ENCODE results near the gene THUMPD3. TPM values are rescaled to one million over a fixed set of nuclear protein-coding genes. Genes with fewer than 3 reads are reported as not detected.

The THUMPD3 gene
- total RNA-seq, 3 donors from 2014 or later (not counting 1 experiment from before 2014, with no cell fraction given): 44.0 to 48.8 (median 46.3) TPM

- Mint-ChIP-seq H3K36me3 (no peaks in the 10 kb centered on the region), H3K27me3 (ENCODE audit: low read depth in 2 of 2) (no peaks in the 10 kb centered on the region), H3K27ac (peak overlapping the region in 1 of 2 donors; percentile 55), H3K4me3 (no peak overlapping the region), H3K4me1 (peaks cover 56 to 65% of the 10 kb centered on the region in 2 donors), H3K9me3 (no peaks in the 10 kb centered on the region)
- Histone ChIP-seq H3K9me3 (ENCODE audit: control insufficient read depth, insufficient read depth, low read length) (no peaks in the 10 kb centered on the region), H3K36me3 (ENCODE audit: control insufficient read depth, insufficient read depth, low read length) (peaks cover 2% of the 10 kb centered on the region), H3K4me1 (ENCODE audit: control insufficient read depth, insufficient read depth, low read length) (peaks cover 12% of the 10 kb centered on the region), H3K27me3 (ENCODE audit: control insufficient read depth, insufficient read depth, low read length) (no peaks in the 10 kb centered on the region), H3K4me3 (ENCODE audit: low read length) (no peak overlapping the region), H3K27ac (ENCODE audit: low read length) (no peak overlapping the region)
- TF ChIP-seq CTCF (IDR thresholded peaks at IDR 0.05): no peak
- DNase-seq (no peak), ATAC-seq (no peak)
- intact Hi-C loops (cut with micrococcal nuclease): no loop called here
These were observed 52.0 kb downstream of the THUMPD3 start for GRCh38 chr3:9414826-9415225.

GRCh38 chr3:9415485-9416138 lies 52.8 kb downstream of the THUMPD3 start:
- H3K4me3 ChIP-seq (ENCODE audit: low read length): no peak overlapping the region
- no peaks in the 10 kb centered on the region for H3K9me3 ChIP-seq (ENCODE audit: control insufficient read depth, insufficient read depth, low read length)
- H3K27ac ChIP-seq (ENCODE audit: low read length): no peak overlapping the region
- Mint-ChIP-seq H3K9me3 (no peaks in the 10 kb centered on the region), H3K27me3 (ENCODE audit: low read depth in 2 of 2) (no peaks in the 10 kb centered on the region), H3K4me1 (peaks cover 54 to 65% of the 10 kb centered on the region in 2 donors), H3K27ac (peak overlapping the region; percentile 65 to 80), H3K4me3 (no peak overlapping the region), H3K36me3 (no peaks in the 10 kb centered on the region)
- no peaks in the 10 kb centered on the region for H3K27me3 ChIP-seq (ENCODE audit: control insufficient read depth, insufficient read depth, low read length)
- H3K4me1 ChIP-seq (ENCODE audit: control insufficient read depth, insufficient read depth, low read length): peaks cover 12% of the 10 kb centered on the region
- no peak for TF ChIP-seq CTCF (IDR thresholded peaks at IDR 0.05)
- DNase-seq (no peak), ATAC-seq (no peak)
- 95% methylated on average over 5 of the region's 6 CpGs for WGBS (ENCODE audit: insufficient coverage)
- peaks cover 3% of the 10 kb centered on the region for H3K36me3 ChIP-seq (ENCODE audit: control insufficient read depth, insufficient read depth, low read length)
- intact Hi-C loops (cut with micrococcal nuclease): no loop called here

- H3K9me3 ChIP-seq (ENCODE audit: control insufficient read depth, insufficient read depth, low read length): no peaks in the 10 kb centered on the region
- H3K4me3 Mint-ChIP-seq: no peak overlapping the region
- peaks cover 60 to 66% of the 10 kb centered on the region in 2 donors for H3K4me1 Mint-ChIP-seq
- no peaks in the 10 kb centered on the region for H3K9me3 Mint-ChIP-seq
- ATAC-seq (no peak), DNase-seq (no peak)
- no peak overlapping the region for H3K27ac ChIP-seq (ENCODE audit: low read length)
- no peak overlapping the region for H3K4me3 ChIP-seq (ENCODE audit: low read length)
- peaks cover 3% of the 10 kb centered on the region for H3K36me3 ChIP-seq (ENCODE audit: control insufficient read depth, insufficient read depth, low read length)
- no peak for TF ChIP-seq CTCF (IDR thresholded peaks at IDR 0.05)
- 92% methylated on average over 2 of the region's 3 CpGs for WGBS (ENCODE audit: insufficient coverage)
- intact Hi-C loops (cut with micrococcal nuclease): no loop called here
- H3K36me3 Mint-ChIP-seq: no peaks in the 10 kb centered on the region
- no peaks in the 10 kb centered on the region for H3K27me3 ChIP-seq (ENCODE audit: control insufficient read depth, insufficient read depth, low read length)
- H3K4me1 ChIP-seq (ENCODE audit: control insufficient read depth, insufficient read depth, low read length): peaks cover 8% of the 10 kb centered on the region
- H3K27ac Mint-ChIP-seq: peak overlapping the region; percentile 65 to 80
- no peaks in the 10 kb centered on the region for H3K27me3 Mint-ChIP-seq (ENCODE audit: low read depth in 2 of 2)
These were observed 53.4 kb downstream of the THUMPD3 start for GRCh38 chr3:9416139-9416780.
